ENCODE results near the gene LHFPL2. TPM values are rescaled to one million over a fixed set of nuclear protein-coding genes. Genes with fewer than 3 reads are reported as not detected.

The LHFPL2 gene
- total RNA-seq, 1 experiment from 2014 or later = 43.6 TPM

DNA sequence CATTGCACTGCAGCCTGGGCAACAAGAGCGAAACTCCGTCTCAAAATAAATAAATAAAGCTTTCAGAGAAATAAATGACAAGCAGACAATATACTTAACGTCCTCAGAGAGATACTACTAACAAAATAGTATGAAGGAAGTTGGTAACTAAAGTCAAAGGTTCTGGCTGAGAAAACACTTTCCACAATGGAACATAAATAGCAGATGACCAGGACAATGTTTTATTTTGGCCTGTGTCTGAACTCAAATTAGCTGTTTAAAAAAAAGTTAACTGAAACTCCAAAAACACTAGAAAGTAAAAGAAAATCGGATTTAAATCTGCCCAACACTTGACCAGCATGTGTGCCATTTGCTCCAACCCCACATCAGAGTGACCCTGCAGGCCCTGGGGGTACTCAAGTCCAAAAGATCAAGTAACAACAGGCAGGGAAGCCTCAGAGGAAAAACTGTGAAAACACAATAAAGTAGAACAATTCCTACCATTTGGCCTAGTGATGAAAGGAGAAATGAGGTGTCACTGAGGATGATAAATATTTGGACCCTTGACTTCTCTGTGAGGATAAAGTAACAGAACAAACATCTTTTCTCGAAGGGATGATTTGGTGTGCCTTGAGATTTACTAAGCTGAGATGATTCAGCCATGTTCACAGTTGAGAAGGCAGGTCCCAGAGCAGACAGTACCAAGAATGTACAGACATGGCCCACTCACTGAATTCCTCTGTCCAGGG, 47.7 kb downstream of the LHFPL2 start:
- H3K4me1 Mint-ChIP-seq (ENCODE audit: low read depth, unreplicated experiment) = peaks cover 65% of the 10 kb centered on the region
- CTCF ChIA-PET = interaction anchor here (1.2 to 1.4 kb wide), 2 partner anchors 12 to 37 kb away, joined by 3 to 4 read pairs; no protein-coding TSS in a partner anchor
- TF ChIP-seq CTCF (IDR thresholded peaks at IDR 0.05; ENCODE audit: unreplicated experiment) = no peak
- no peaks in the 10 kb centered on the region for H3K36me3 Mint-ChIP-seq (ENCODE audit: insufficient read depth, unreplicated experiment)
- no peaks in the 10 kb centered on the region for H3K9me3 Mint-ChIP-seq (ENCODE audit: low read depth, unreplicated experiment)
- no peak for DNase-seq
- H3K4me3 Mint-ChIP-seq (ENCODE audit: low read depth, unreplicated experiment) = no peak overlapping the region
- BruUV-seq (replicated peaks) = no TSS peak
- H3K27ac Mint-ChIP-seq (ENCODE audit: unreplicated experiment) = no peak overlapping the region
- H3K27me3 Mint-ChIP-seq (ENCODE audit: unreplicated experiment) = no peaks in the 10 kb centered on the region
- intact Hi-C loops (cut with micrococcal nuclease; ENCODE audit: unreplicated experiment) = loop anchor here (5.0 kb wide), 1 partner anchor 34 kb away; no protein-coding TSS in a partner anchor

DNA sequence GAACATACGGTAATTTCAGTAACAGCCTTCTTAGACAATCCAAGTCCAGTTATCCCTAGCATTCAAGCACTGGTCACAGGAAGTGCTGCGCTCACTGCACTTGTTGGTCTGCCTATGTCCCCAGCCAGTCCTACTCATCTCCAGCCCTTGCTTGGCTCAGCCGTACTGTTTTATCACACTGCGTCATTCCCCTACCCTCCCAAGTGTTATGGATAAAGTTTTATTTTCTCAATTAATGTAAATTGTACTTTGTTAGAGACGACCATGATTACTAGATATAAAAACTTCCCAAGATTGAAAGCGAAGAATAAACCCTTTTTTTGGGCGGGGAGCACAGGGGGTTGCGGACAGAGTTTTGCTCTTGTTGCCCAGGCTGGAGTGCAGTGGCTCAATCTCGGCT, 49.6 kb downstream of the LHFPL2 start:
- Mint-ChIP-seq H3K36me3 (ENCODE audit: insufficient read depth, unreplicated experiment) (peaks cover 6% of the 10 kb centered on the region), H3K9me3 (ENCODE audit: low read depth, unreplicated experiment) (no peaks in the 10 kb centered on the region), H3K27me3 (ENCODE audit: unreplicated experiment) (no peaks in the 10 kb centered on the region), H3K4me3 (ENCODE audit: low read depth, unreplicated experiment) (no peak overlapping the region), H3K4me1 (ENCODE audit: low read depth, unreplicated experiment) (peaks cover 75% of the 10 kb centered on the region), H3K27ac (ENCODE audit: unreplicated experiment) (peak overlapping the region; percentile 96)
- DNase-seq = no peak
- no TSS peak for BruUV-seq (replicated peaks)
- no peak for TF ChIP-seq CTCF (IDR thresholded peaks at IDR 0.05; ENCODE audit: unreplicated experiment)
- CTCF ChIA-PET = no interaction called here
- intact Hi-C loops (cut with micrococcal nuclease; ENCODE audit: unreplicated experiment) = loop anchor here (5.0 kb wide), 1 partner anchor 43 kb away; no protein-coding TSS in a partner anchor

- Mint-ChIP-seq H3K27me3 (ENCODE audit: unreplicated experiment) (no peaks in the 10 kb centered on the region), H3K9me3 (ENCODE audit: low read depth, unreplicated experiment) (no peaks in the 10 kb centered on the region), H3K4me3 (ENCODE audit: low read depth, unreplicated experiment) (no peak overlapping the region), H3K36me3 (ENCODE audit: insufficient read depth, unreplicated experiment) (peaks cover 12% of the 10 kb centered on the region), H3K4me1 (ENCODE audit: low read depth, unreplicated experiment) (peaks cover 85% of the 10 kb centered on the region), H3K27ac (ENCODE audit: unreplicated experiment) (peak overlapping the region; percentile 96)
- intact Hi-C loops (cut with micrococcal nuclease; ENCODE audit: unreplicated experiment) = loop anchor here (5.0 kb wide), 1 partner anchor 44 kb away; no protein-coding TSS in a partner anchor
- no TSS peak for BruUV-seq (replicated peaks)
- TF ChIP-seq CTCF (IDR thresholded peaks at IDR 0.05; ENCODE audit: unreplicated experiment) = no peak
- no peak for DNase-seq
- CTCF ChIA-PET = interaction anchor here (0.6 to 1.4 kb wide), 2 partner anchors 29 to 644 kb away, joined by 3 to 7 read pairs; no protein-coding TSS in a partner anchor
These were observed 50.6 kb downstream of the LHFPL2 start for GRCh38 chr5:78597974-78598371.

- no peak for TF ChIP-seq CTCF (IDR thresholded peaks at IDR 0.05; ENCODE audit: unreplicated experiment)
- intact Hi-C loops (cut with micrococcal nuclease; ENCODE audit: unreplicated experiment) = loop anchor here (5.0 kb wide), 1 partner anchor 45 kb away; no protein-coding TSS in a partner anchor
- no peak for DNase-seq
- no peaks in the 10 kb centered on the region for H3K27me3 Mint-ChIP-seq (ENCODE audit: unreplicated experiment)
- peaks cover 17% of the 10 kb centered on the region for H3K36me3 Mint-ChIP-seq (ENCODE audit: insufficient read depth, unreplicated experiment)
- H3K27ac Mint-ChIP-seq (ENCODE audit: unreplicated experiment) = peak overlapping the region; percentile 96
- no peaks in the 10 kb centered on the region for H3K9me3 Mint-ChIP-seq (ENCODE audit: low read depth, unreplicated experiment)
- peaks cover 86% of the 10 kb centered on the region for H3K4me1 Mint-ChIP-seq (ENCODE audit: low read depth, unreplicated experiment)
- BruUV-seq (replicated peaks) = no TSS peak
- H3K4me3 Mint-ChIP-seq (ENCODE audit: low read depth, unreplicated experiment) = no peak overlapping the region
- CTCF ChIA-PET = interaction anchor here (1.4 kb wide), 1 partner anchor 29 kb away, joined by 7 read pairs; no protein-coding TSS in a partner anchor
These were observed 51.3 kb downstream of the LHFPL2 start for GRCh38 chr5:78597068-78597973.

Data from Calu3 (cell line).